T-helper 17 cell (primary cell): ENCODE measurements around the gene DPH3. TPM values are rescaled to one million over a fixed set of nuclear protein-coding genes. Genes with fewer than 3 reads are reported as not detected.

Experiments
- ATAC-seq: fragments of 150-1000 bp; cut with Tn5 transposase; 2 replicates; pipeline ENCODE4 v1.10.0; 2021; ENCODE audit warnings: mild to moderate bottlenecking, moderate library complexity
- DNase-seq, 3 donors: peaks; one replicate each; pipeline versions ENCODE4 v3.0.0 to v3.0.0-alpha.2; 2020 to 2021
- H3K9me3 ChIP-seq: one replicate; pipeline ENCODE4 v1.7.0; 2013; ENCODE audit warnings: low read length, mild to moderate bottlenecking; ENCODE audit not compliant: control insufficient read depth, poor library complexity, severe bottlenecking
- H3K27ac Mint-ChIP-seq: one replicate; pipeline ENCODE4 v1.8.0; 2022; ENCODE audit warnings: mild to moderate bottlenecking, moderate library complexity, mixed read lengths
- H3K27me3 Mint-ChIP-seq: one replicate; pipeline ENCODE4 v1.8.0; 2022; ENCODE audit warnings: mixed read lengths
- H3K36me3 Mint-ChIP-seq: one replicate; pipeline ENCODE4 v1.8.0; 2022; ENCODE audit warnings: low read depth, mixed read lengths
- H3K4me1 Mint-ChIP-seq: one replicate; pipeline ENCODE4 v1.8.0; 2022; ENCODE audit warnings: mild to moderate bottlenecking, mixed read lengths
- H3K4me3 Mint-ChIP-seq: one replicate; pipeline ENCODE4 v1.8.0; 2022; ENCODE audit warnings: mild to moderate bottlenecking, moderate library complexity, mixed read lengths
- total RNA-seq, 4 donors: library from RNA in 2 of 4; stranded (reverse) in 2 of 4; gene quantifications; one replicate each; pipeline ENCODE4 v1.2.3 and lab custom pipeline; 2022 to 2026

DPH3 gene
- total RNA-seq, 2 donors from 2014 or later: 16.1 to 22.8 TPM

DNA sequence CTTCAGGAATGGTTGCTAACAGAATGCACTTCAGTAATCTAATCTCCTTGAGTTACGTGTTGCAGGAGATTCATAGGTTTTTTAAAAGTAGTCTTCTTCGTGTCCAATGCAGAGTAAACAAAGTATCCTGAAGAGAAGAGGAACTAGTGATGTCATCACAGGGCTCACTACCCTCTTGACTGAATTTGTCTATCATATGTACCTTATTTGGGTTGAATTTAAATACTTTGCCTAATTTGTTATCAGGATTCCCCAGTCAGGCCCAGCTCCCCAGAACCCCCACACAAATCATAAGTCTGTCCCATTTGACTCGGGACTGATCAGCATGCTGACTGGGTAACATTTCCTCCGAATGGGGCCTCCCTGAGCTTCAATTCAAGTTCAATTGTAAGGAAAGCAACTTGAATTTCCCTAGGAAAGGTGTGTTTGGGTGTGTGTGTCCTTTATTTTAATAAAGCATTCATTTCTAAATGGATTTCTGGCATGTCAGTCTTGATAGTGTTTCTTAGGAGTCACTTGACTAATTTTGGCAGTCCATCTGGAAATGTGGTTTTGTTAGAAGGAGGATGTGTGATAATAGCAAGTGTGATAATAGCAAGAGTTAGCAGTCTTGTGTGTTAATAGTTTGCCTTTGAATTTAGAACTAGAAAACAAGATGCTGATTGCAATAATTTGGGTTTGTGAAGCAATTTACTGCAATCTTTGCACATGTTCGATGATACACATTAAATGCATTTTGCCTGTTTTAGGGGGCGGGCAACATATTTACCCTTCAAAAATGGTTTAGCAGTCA is 22.2 kb upstream of the DPH3 start:
- peak overlapping the region; percentile 96 for H3K4me3 Mint-ChIP-seq
- H3K27me3 Mint-ChIP-seq: no peaks in the 10 kb centered on the region
- H3K9me3 ChIP-seq: no peaks in the 10 kb centered on the region
- ATAC-seq (peak; percentile 9), DNase-seq (no peak)
- H3K4me1 Mint-ChIP-seq: peaks cover 63% of the 10 kb centered on the region
- H3K27ac Mint-ChIP-seq: peak overlapping the region; percentile 95
- H3K36me3 Mint-ChIP-seq: peaks cover 13% of the 10 kb centered on the region

DNA sequence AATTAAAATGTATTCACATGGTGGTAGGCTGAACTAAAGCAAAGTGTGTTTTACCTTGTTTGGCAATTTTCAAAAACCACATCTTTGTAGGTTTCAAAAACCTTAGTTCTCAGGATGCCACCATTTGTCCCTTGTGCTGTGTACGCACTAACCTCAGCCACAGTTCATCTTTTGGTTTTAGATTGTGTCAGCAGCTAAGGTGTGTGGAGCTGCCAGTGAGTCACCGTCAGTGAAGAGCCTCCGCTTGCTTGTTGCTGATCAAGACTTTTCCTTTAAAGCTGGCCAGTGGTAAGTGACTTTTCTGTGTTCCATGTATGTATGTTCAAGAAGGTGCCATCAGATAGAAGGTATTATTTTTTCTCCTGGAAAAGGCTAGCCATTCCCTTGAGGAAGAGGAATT is 21.4 kb upstream of the DPH3 start:
- H3K4me1 Mint-ChIP-seq: peaks cover 57% of the 10 kb centered on the region
- H3K36me3 Mint-ChIP-seq: peaks cover 13% of the 10 kb centered on the region
- ATAC-seq (peak; percentile 92), DNase-seq (peak in 2 of 3 donors; percentile 48 to 50)
- peak overlapping the region; percentile 96 for H3K4me3 Mint-ChIP-seq
- no peaks in the 10 kb centered on the region for H3K9me3 ChIP-seq
- peak overlapping the region; percentile 95 for H3K27ac Mint-ChIP-seq
- no peaks in the 10 kb centered on the region for H3K27me3 Mint-ChIP-seq

DNA sequence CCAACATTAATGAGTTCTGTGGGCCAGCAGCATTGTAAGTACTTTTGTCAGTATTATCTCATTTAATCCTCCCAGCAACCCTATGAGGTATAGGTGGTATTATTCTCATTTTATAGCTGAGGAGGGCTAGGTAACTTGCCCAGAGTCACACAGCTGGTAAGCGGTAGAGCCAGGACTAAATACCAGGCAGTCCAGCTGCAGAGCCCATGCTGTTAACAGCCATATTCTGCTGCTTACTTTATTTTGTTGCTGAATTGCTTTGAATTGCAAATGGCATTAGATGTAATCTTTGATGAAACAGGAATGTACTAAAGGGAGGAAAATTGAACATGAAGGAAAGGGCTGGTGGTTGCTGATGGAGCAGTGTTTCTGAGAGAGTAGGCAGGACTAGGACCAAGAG is 19.9 kb upstream of the DPH3 start:
- Mint-ChIP-seq H3K4me1 (peaks cover 43% of the 10 kb centered on the region), H3K27me3 (no peaks in the 10 kb centered on the region), H3K36me3 (peaks cover 13% of the 10 kb centered on the region), H3K4me3 (peak overlapping the region; percentile 72), H3K27ac (peak overlapping the region; percentile 95)
- no peak for DNase-seq
- no peak for ATAC-seq
- no peaks in the 10 kb centered on the region for H3K9me3 ChIP-seq

DNA sequence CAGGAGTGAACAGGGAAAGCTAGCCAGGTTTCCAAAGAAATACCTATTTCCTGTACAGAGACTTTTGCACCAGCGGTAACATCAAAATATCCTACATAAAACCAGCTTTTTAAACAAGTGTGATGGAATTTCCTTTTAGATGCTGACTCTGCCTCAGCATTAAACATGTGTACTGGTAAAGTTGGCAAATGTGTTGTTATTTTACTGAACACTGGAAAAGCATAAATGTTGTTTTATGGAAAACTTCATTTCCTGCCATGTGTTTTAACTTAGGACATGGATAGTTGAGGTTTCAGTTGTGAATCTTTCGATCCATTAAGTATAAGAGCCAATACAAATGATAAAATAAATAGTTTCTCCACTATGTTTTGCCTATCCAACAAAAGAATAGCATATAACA is 15.9 kb upstream of the DPH3 start:
- H3K9me3 ChIP-seq: no peaks in the 10 kb centered on the region
- no peak overlapping the region for H3K4me3 Mint-ChIP-seq
- ATAC-seq: no peak
- H3K4me1 Mint-ChIP-seq: peaks cover 20% of the 10 kb centered on the region
- no peaks in the 10 kb centered on the region for H3K27me3 Mint-ChIP-seq
- peaks cover 4% of the 10 kb centered on the region for H3K36me3 Mint-ChIP-seq
- DNase-seq: no peak
- no peak overlapping the region for H3K27ac Mint-ChIP-seq

DNA sequence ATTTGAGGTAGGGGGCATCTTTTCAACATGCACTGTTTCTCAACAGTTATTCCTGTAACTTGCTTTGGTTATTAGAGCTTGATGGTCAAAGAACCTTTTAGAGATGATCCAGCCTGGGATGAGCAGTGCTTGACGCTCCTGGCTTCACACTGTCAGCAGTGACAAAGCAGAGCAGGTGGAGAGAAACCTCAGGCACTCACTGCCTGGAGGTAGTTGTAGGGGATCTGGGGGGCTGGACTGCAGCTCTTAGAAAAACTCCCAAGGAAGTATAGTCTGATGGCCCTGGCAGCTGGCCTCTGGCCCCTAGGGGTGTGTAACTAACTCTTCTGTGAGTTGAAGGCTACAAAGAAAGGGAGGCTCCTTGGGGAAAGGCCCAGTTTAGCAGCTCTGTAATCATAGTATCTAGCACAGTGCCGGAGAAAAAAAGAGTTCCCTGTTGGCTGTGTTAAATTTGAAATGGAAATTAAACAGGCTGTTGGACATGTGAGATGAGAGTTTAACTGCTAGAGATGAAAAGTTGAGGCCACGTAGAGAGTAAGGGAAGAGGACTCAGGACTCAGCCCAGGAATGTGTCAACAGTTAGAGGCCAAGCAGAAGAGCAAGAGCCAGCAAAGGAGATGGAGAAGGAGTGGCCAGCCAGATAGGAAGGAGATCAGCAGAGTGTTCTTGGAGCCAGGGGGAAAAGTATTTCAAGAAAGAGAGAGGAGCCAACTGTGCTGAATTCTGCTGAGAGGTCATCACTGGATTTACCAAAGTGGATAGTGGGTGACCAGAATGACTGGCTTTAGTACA is 14.5 kb upstream of the DPH3 start:
- H3K36me3 Mint-ChIP-seq: peaks cover 4% of the 10 kb centered on the region
- H3K9me3 ChIP-seq: no peaks in the 10 kb centered on the region
- no peak for DNase-seq
- ATAC-seq: no peak
- no peak overlapping the region for H3K4me3 Mint-ChIP-seq
- no peak overlapping the region for H3K27ac Mint-ChIP-seq
- H3K27me3 Mint-ChIP-seq: no peaks in the 10 kb centered on the region
- peaks cover 8% of the 10 kb centered on the region for H3K4me1 Mint-ChIP-seq

DNA sequence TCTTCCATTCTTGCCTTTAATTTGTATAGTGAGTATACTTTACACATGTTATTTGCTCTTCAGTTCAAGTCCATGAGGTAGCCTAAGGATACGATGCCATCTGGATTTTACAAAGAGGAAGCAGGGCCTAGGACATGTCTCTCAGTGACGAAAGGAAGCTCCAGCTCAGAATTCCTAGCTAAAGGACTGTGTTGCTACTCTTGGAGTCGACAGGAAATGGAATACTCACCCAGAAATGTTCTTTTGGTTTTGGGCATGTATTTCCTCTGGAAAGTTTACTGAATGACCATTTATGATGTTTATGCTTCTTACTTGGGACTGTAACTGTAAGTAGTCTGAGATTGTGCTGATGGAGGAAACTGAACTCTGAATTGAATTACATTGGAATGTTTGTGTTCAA is 12.7 kb upstream of the DPH3 start:
- Mint-ChIP-seq H3K4me3 (no peak overlapping the region), H3K27me3 (no peaks in the 10 kb centered on the region), H3K36me3 (peaks cover 3% of the 10 kb centered on the region), H3K27ac (no peak overlapping the region), H3K4me1 (peaks cover 3% of the 10 kb centered on the region)
- ATAC-seq (no peak), DNase-seq (no peak)
- no peaks in the 10 kb centered on the region for H3K9me3 ChIP-seq

DNA sequence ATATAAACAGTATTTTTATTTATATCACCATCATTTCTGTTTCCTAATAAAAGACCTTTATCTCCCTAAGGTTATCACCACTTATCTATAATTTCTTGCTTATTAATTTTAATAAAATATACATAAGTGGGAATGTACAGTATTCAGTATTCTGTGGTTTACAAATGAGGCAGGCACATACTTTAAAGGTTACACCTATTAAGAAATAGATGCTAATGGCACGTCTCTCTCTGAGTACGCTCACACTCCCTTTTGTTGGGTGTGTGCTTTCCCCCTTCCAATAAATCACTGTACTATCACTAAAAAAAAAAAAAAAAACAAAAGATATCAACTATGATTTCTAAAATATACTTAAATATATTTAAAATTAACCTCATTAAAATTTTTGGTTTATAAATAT is 9.1 kb upstream of the DPH3 start:
- H3K27ac Mint-ChIP-seq: no peak overlapping the region
- DNase-seq (no peak), ATAC-seq (no peak)
- no peaks in the 10 kb centered on the region for H3K27me3 Mint-ChIP-seq
- H3K4me1 Mint-ChIP-seq: no peaks in the 10 kb centered on the region
- H3K36me3 Mint-ChIP-seq: peaks cover 2% of the 10 kb centered on the region
- no peak overlapping the region for H3K4me3 Mint-ChIP-seq
- no peaks in the 10 kb centered on the region for H3K9me3 ChIP-seq

DNA sequence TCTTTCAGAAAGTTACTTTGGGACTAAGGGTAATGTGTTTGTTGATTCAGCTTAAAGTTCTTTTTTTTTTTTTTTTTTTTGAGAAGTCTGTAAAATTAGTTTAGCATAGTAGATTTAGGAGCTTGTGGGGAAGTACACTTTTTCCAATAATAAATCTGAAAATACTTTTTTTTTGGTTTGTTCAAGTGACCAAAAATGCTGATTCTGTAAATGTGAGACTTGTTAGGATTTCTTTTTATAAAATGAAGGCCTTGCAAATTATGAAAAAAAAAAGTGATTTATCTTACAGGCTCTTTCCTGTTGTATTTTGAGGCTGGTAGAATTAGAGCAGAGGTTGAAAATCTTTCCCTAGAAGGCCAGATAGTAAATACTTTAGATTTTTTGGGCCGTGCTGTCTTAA is 7.8 kb upstream of the DPH3 start:
- Mint-ChIP-seq H3K36me3 (peaks cover 2% of the 10 kb centered on the region), H3K4me1 (no peaks in the 10 kb centered on the region), H3K4me3 (no peak overlapping the region), H3K27me3 (no peaks in the 10 kb centered on the region), H3K27ac (no peak overlapping the region)
- no peaks in the 10 kb centered on the region for H3K9me3 ChIP-seq
- no peak for ATAC-seq
- DNase-seq: no peak

DNA sequence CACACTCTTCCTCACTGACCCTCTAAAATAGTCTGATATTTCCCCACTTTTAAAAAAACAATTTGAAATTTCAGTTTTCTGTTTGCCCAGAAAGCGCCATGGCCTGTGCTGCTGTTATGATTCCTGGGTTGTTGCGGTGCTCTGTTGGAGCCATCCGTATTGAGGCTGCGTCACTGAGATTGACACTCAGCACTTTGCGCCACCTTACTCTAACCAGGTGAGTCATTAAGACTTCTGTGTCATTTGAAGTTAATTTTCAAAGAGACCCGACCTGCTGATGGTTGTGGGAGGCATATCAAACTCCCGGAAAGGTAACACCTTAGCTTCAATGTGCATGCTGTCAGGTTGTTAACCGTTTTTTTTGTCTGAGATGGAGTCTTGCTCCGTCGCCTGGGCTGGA is 6.1 kb upstream of the DPH3 start:
- H3K9me3 ChIP-seq: no peaks in the 10 kb centered on the region
- peaks cover 6% of the 10 kb centered on the region for H3K4me1 Mint-ChIP-seq
- no peak overlapping the region for H3K27ac Mint-ChIP-seq
- no peak for DNase-seq
- no peak for ATAC-seq
- H3K36me3 Mint-ChIP-seq: peaks cover 2% of the 10 kb centered on the region
- no peak overlapping the region for H3K4me3 Mint-ChIP-seq
- no peaks in the 10 kb centered on the region for H3K27me3 Mint-ChIP-seq

DNA sequence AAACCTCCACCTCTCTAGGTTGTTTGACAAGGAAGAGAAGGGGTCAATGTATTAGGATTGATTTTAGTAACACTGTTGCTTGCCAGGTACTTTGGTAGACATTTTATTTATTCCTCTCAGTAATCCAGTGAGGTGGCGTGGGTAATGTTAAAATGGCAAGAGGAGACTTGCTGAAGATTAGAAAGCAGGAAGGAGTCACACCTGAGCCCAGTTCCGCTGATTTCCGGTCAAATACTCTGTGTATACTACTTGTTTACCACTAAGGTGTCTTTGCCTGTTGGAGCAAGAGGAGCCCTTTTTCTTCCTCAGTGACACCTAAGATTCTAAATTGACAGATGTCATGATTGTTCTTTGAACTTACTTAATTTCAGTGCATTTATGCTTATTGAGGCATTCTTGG is 2.0 kb upstream of the DPH3 start:
- ATAC-seq (no peak), DNase-seq (no peak)
- no peaks in the 10 kb centered on the region for H3K9me3 ChIP-seq
- no peaks in the 10 kb centered on the region for H3K27me3 Mint-ChIP-seq
- H3K36me3 Mint-ChIP-seq: no peaks in the 10 kb centered on the region
- peaks cover 13% of the 10 kb centered on the region for H3K4me1 Mint-ChIP-seq
- H3K27ac Mint-ChIP-seq: peak overlapping the region; percentile 98
- no peak overlapping the region for H3K4me3 Mint-ChIP-seq

DNA sequence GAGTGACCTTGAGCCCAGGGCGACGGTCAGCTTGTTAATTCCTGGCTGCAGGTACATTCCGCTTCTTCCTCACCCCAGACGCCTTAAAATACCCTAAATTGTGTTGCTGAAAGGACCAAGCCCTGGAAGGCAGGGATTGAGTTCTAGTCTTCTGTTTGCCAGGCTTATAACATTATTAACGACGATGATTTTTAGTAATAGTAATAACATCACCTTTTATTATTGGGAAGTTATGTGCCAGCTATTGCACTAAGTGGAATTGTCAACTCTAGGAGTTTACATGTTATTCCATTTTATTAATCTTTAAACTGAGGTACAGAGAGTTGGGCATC is 678 bp upstream of the DPH3 start:
- no peaks in the 10 kb centered on the region for H3K36me3 Mint-ChIP-seq
- DNase-seq: no peak
- peak overlapping the region; percentile 98 for H3K27ac Mint-ChIP-seq
- no peak for ATAC-seq
- peaks cover 13% of the 10 kb centered on the region for H3K4me1 Mint-ChIP-seq
- H3K27me3 Mint-ChIP-seq: no peaks in the 10 kb centered on the region
- H3K9me3 ChIP-seq: no peaks in the 10 kb centered on the region
- H3K4me3 Mint-ChIP-seq: peak overlapping the region; percentile 97

DNA sequence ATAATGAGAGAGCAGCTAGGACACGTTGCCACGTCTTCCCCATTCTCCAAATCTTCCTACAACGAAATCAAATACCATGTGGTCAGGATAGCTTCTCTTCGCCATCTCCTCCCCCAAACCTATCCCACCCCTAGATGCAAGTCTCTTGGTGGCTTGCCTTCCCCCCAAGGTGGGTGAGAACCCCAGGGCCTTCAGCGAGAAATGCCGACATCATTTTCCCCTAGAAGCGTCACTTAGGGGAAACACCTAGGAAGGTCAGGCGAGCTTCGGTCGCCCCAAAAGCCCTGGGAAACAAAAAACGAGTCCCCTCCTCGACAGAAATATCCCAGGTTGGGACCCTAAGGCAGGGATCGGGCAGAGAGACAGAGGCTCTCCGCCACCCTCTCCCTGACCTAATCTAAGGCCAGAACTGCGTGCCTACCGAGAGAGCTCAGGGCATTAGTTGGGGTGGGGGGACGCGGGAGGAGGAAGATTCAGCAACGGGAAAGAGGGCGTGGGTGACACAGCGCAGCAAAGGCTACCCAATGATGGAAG is 502 bp downstream of the DPH3 start:
- ATAC-seq: no peak
- Mint-ChIP-seq H3K27ac (peak overlapping the region; percentile 98), H3K4me1 (peaks cover 13% of the 10 kb centered on the region), H3K27me3 (no peaks in the 10 kb centered on the region), H3K36me3 (no peaks in the 10 kb centered on the region), H3K4me3 (peak overlapping the region; percentile 97)
- no peaks in the 10 kb centered on the region for H3K9me3 ChIP-seq
- no peak for DNase-seq

DNA sequence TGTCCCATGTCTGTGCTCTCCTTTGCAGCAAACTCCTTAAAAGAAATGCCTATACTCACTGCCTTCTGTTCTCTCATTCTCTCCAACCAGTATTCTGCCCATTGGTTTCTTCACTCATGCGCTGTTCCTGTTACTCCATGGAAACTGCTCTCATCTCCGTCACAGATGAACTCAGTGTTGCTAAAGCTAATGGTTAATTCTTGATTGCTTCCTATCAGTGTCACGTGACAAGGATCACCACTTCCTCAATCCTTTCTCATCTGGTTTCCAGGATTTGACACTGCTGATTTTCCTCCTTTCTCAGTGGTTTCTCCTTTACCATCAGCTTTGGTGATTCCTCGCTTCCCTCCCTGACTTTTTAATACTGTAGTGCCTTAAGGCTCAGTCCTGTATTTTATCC is 2.6 kb downstream of the DPH3 start:
- no peak overlapping the region for H3K4me3 Mint-ChIP-seq
- no peaks in the 10 kb centered on the region for H3K36me3 Mint-ChIP-seq
- H3K27ac Mint-ChIP-seq: no peak overlapping the region
- peaks cover 10% of the 10 kb centered on the region for H3K4me1 Mint-ChIP-seq
- no peaks in the 10 kb centered on the region for H3K9me3 ChIP-seq
- DNase-seq (no peak), ATAC-seq (no peak)
- no peaks in the 10 kb centered on the region for H3K27me3 Mint-ChIP-seq
